ENCODE data around the gene ARHGAP45. TPM values are rescaled to one million over a fixed set of nuclear protein-coding genes. Genes with fewer than 3 reads are reported as not detected.

ARHGAP45 gene
- total and polyA plus RNA-seq, 12 donors, result 1.9 to 27.4 (median 4.3) TPM

DNA sequence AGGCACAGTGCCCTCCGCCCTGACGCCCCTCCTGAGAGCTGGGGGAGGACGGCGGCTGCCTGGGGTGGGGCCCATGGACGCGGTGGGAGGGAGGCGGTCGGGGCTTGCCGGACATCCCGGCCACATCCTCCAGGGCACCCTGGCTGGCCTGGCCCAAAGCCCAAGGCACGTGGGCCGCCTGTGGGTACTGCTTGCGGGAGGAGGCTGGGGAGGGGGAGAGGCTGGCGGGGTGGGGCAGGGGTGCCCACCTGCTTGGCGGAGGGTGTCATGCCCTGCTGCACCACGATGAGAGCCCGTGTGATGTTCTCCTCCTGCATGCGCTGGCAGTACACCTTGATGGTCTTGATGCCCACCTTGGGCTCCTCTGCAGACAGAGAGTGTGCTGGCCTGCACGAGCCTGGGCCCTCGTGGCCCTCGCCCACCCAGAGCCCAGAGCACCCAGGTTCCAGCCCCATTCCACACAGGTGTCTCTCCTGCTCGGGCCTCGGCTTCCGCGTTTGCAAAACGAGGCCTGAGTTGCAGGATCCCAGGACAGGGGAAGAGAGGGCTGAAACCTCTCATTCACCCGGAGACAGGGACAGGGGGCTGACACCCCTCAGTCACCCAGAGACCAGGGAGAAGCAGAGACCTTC is 24.7 kb downstream of the ARHGAP45 start:
- H3K27ac ChIP-seq, result no peak overlapping the region
- 89 to 91% methylated on average over 27 of the region's 27 CpGs for WGBS, 2 donors
- H3K27me3 ChIP-seq, result no peaks in the 10 kb centered on the region
- peaks cover 0 to 73% (median 26%) of the 10 kb centered on the region in 9 donors for H3K36me3 ChIP-seq
- H3K4me3 ChIP-seq, result no peak overlapping the region
- intact Hi-C loops (cut with DNase I), result loop anchor here in 4 of 10 donors (5.0 to 10.0 kb wide), 3 partner anchors 47 to 57 kb away; partner anchors contain the start of gene ABCA7 (in 3 of the 4)
- ATAC-seq (no peak), DNase-seq (no peak)
- TF ChIP-seq, protein P1, sequence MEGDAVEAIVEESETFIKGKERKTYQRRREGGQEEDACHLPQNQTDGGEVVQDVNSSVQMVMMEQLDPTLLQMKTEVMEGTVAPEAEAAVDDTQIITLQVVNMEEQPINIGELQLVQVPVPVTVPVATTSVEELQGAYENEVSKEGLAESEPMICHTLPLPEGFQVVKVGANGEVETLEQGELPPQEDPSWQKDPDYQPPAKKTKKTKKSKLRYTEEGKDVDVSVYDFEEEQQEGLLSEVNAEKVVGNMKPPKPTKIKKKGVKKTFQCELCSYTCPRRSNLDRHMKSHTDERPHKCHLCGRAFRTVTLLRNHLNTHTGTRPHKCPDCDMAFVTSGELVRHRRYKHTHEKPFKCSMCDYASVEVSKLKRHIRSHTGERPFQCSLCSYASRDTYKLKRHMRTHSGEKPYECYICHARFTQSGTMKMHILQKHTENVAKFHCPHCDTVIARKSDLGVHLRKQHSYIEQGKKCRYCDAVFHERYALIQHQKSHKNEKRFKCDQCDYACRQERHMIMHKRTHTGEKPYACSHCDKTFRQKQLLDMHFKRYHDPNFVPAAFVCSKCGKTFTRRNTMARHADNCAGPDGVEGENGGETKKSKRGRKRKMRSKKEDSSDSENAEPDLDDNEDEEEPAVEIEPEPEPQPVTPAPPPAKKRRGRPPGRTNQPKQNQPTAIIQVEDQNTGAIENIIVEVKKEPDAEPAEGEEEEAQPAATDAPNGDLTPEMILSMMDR (IDR thresholded peaks at IDR 0.05), result no peak
- H3K9me3 ChIP-seq, result no peaks in the 10 kb centered on the region
- H3K4me1 ChIP-seq, result peaks cover 5 to 58% (median 25%) of the 10 kb centered on the region in 9 donors

DNA sequence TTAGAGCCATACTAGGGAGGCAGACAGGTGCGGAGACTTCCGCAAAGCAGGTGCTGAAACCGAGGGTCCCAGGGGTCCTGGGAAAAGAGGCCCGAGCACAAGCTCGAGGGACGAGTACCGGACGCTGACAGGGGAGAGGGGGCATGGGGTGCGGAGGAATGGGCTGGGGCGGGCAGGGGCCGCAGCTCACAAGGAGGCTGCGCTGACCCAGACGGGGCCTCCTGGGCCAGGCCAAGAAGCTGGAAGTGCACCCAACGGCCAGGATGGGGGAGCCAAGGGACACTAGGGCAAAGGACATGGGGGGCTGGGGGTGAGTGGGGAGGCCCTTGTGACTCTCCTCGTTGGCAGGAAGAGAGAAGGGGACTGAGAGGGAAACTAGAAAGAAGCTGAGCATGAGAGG is 26.4 kb downstream of the ARHGAP45 start:
- no peaks in the 10 kb centered on the region for H3K9me3 ChIP-seq
- H3K4me3 ChIP-seq, result peak overlapping the region in 5 of 10 donors; percentile 80 to 94 (median 85)
- H3K27me3 ChIP-seq, result no peaks in the 10 kb centered on the region
- TF ChIP-seq, protein P1 (IDR thresholded peaks at IDR 0.05), result no peak
- 84 to 89% methylated on average over 14 to 15 of the region's 15 CpGs for WGBS, 2 donors
- peaks cover 5 to 51% (median 26%) of the 10 kb centered on the region in 9 donors for H3K4me1 ChIP-seq
- DNase-seq (no peak), ATAC-seq (no peak)
- intact Hi-C loops (cut with DNase I), result loop anchor here in 4 of 10 donors (5.0 to 10.0 kb wide), 3 partner anchors 49 to 59 kb away; partner anchors contain the start of gene ABCA7 (in 3 of the 4)
- H3K36me3 ChIP-seq, result peaks cover 0 to 56% (median 26%) of the 10 kb centered on the region in 9 donors
- no peak overlapping the region for H3K27ac ChIP-seq

DNA sequence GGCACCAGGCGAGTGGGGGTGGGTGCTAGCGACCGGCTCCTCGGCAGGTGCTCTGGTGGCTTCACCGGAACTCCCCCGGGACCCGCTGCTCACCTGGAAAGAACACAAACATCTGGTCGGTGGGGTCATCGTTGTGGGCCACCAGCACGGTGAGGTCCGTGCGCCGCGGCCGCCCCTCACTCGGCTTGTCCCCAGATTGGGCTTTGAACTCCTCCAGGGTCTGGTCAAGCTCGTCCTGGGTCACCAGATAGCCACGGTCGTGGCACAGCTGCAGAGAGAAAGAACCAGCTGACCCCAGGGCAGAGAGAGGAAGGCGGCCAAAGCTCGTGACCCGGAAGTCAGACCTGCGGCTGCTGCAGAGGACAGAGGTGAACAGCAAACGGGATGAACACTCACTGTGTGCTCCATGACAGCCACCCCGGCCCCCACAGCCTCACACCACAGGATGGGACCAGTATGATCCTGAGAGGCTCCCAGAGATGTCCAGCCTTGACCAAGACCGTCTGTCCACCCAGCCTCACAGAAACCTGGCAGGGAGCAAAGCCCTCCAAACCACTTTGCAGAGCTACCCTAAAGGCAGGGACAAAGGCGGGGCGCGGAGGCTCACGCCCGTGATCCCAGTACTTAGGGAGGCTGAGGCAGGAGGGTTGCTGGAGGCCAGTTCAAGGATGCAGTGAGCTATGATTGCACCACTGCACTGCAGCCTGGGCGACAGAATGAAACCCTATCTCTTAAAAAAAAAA is 27.0 kb downstream of the ARHGAP45 start:
- Histone ChIP-seq H3K4me1 (peaks cover 5 to 51% (median 30%) of the 10 kb centered on the region in 9 donors), H3K4me3 (peak overlapping the region; percentile 72 to 98 (median 84)), H3K36me3 (peaks cover 0 to 50% (median 22%) of the 10 kb centered on the region in 9 donors), H3K9me3 (no peaks in the 10 kb centered on the region), H3K27me3 (no peaks in the 10 kb centered on the region), H3K27ac (peak overlapping the region in 5 of 10 donors; percentile 81 to 92 (median 87))
- 64 to 68% methylated on average over 32 of the region's 32 CpGs for WGBS, 2 donors
- TF ChIP-seq, protein P1 (IDR thresholded peaks at IDR 0.05), result no peak
- ATAC-seq (no peak), DNase-seq (peak in 1 of 2 donors; percentile 20)
- intact Hi-C loops (cut with DNase I), result loop anchor here in 5 of 10 donors (2.0 to 10.0 kb wide), 4 partner anchors 49 to 59 kb away; partner anchors contain the start of gene ABCA7 (in 4 of the 5)

DNA sequence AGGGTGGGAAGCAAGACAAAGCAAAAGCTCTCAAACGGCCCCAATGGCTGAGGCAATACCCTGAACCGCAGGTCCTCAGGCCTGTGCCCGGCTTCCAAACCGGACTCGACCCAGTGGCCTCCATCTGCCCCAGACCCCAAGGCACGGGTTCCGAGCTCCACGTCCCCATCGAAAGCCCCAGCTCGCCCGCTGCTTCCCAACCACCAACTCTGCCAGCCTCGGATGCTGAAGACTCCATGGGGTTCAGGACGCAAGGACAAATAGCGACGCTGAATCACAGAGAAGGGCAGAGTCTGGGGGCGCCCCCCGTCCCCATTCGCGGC is 27.6 kb downstream of the ARHGAP45 start:
- Histone ChIP-seq H3K27me3 (no peaks in the 10 kb centered on the region), H3K4me3 (peak overlapping the region; percentile 72 to 98 (median 84)), H3K27ac (peak overlapping the region in 9 of 10 donors; percentile 58 to 92 (median 86)), H3K9me3 (peaks cover 0 to 3% (median 0%) of the 10 kb centered on the region in 11 donors), H3K36me3 (peaks cover 0 to 44% (median 16%) of the 10 kb centered on the region in 9 donors), H3K4me1 (peaks cover 5 to 55% (median 36%) of the 10 kb centered on the region in 9 donors)
- no peak for ATAC-seq
- WGBS, 2 donors, result 0 to 1% methylated on average over 16 to 19 of the region's 19 CpGs
- no peak for DNase-seq
- TF ChIP-seq, protein P1 (IDR thresholded peaks at IDR 0.05), result no peak
- intact Hi-C loops (cut with DNase I), result loop anchor here in 5 of 10 donors (2.0 to 10.0 kb wide), 4 partner anchors 50 to 60 kb away; partner anchors contain the start of gene ABCA7 (in 4 of the 5)

Data from heart right ventricle (tissue), 16 donors.